ENCODE results near the gene RBM15B. TPM values are rescaled to one million over a fixed set of nuclear protein-coding genes. Genes with fewer than 3 reads are reported as not detected.

Gene RBM15B
- total RNA-seq, 1 donor from 2014 or later, result 68.3 TPM

DNA sequence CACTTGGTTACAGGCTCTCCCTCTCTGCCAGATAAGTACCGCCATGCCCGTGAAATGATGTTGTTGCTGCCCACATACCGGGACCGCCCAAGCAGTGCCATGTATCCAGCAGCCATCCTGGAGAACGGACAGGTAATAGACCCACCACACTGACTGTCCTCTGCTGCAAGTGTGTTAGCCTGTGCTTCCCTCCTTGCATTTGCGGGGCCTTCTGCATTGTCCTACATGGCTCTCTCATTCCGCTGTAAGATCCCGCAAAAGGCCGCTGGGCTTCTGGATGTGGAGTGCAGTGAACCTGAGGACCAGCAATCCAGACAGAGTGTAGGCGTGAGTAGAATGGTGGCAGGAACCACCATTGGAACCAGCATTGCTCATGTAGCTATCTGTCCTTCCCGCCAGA lies 16.6 kb upstream of the RBM15B start:
- DNase-seq (ENCODE audit: low spot score in 2 of 2, unreplicated experiment in 2 of 2), result no peak
- H3K27me3 Mint-ChIP-seq (ENCODE audit: low read depth), result no peaks in the 10 kb centered on the region
- no peaks in the 10 kb centered on the region for H3K4me1 Mint-ChIP-seq
- H3K27ac Mint-ChIP-seq, result no peak overlapping the region
- no peaks in the 10 kb centered on the region for H3K36me3 Mint-ChIP-seq
- H3K9me3 Mint-ChIP-seq, result no peaks in the 10 kb centered on the region
- TF ChIP-seq, protein P1, sequence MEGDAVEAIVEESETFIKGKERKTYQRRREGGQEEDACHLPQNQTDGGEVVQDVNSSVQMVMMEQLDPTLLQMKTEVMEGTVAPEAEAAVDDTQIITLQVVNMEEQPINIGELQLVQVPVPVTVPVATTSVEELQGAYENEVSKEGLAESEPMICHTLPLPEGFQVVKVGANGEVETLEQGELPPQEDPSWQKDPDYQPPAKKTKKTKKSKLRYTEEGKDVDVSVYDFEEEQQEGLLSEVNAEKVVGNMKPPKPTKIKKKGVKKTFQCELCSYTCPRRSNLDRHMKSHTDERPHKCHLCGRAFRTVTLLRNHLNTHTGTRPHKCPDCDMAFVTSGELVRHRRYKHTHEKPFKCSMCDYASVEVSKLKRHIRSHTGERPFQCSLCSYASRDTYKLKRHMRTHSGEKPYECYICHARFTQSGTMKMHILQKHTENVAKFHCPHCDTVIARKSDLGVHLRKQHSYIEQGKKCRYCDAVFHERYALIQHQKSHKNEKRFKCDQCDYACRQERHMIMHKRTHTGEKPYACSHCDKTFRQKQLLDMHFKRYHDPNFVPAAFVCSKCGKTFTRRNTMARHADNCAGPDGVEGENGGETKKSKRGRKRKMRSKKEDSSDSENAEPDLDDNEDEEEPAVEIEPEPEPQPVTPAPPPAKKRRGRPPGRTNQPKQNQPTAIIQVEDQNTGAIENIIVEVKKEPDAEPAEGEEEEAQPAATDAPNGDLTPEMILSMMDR (IDR thresholded peaks at IDR 0.05; ENCODE audit: unreplicated experiment), result no peak
- no peak overlapping the region for H3K4me3 Mint-ChIP-seq

DNA sequence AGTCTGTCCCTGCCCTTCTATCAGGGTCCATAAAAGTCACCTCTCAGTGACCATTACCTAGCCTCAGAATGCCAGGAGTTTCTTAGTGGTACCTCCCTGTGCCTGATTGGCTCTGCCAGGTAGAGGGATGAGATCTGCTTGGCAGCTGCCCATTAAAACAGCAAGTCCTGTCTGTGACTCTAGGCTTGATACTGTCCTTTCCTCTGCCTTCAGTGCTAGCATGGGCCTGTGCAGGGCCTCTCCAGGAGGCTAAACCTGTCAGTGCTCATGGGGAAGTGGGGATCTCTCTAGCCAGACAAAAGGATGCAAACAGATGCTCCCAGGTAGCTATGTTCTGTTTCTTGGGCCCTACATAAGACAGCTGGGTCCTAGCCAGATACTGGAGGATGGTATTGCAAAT lies 15.9 kb upstream of the RBM15B start:
- H3K4me3 Mint-ChIP-seq, result no peak overlapping the region
- no peak overlapping the region for H3K27ac Mint-ChIP-seq
- no peaks in the 10 kb centered on the region for H3K4me1 Mint-ChIP-seq
- H3K36me3 Mint-ChIP-seq, result no peaks in the 10 kb centered on the region
- H3K27me3 Mint-ChIP-seq (ENCODE audit: low read depth), result no peaks in the 10 kb centered on the region
- TF ChIP-seq, protein P1 (IDR thresholded peaks at IDR 0.05; ENCODE audit: unreplicated experiment), result no peak
- no peak for DNase-seq (ENCODE audit: low spot score in 2 of 2, unreplicated experiment in 2 of 2)
- H3K9me3 Mint-ChIP-seq, result no peaks in the 10 kb centered on the region

DNA sequence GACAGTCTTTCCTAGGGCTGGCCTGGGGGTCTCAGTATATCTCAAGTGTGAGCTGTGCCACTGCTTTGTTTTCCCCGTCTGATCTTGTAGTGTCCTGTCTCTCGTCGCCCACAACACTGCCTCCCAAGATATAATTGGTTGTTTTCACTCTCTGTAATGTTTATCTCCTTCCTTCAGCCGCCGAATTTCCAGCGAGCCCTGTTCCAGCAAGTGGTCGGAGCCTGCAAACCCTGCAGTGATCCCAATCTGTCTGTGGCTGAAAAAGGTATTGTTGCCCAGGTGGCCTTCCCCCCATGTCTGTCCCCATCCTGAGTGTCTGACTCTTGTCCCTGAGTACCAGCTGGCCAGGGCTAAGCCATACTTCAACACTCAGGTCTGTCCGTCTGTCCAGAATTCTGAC lies 15.5 kb upstream of the RBM15B start:
- Mint-ChIP-seq H3K27ac (no peak overlapping the region), H3K4me3 (no peak overlapping the region), H3K4me1 (no peaks in the 10 kb centered on the region), H3K36me3 (no peaks in the 10 kb centered on the region), H3K27me3 (ENCODE audit: low read depth) (no peaks in the 10 kb centered on the region), H3K9me3 (no peaks in the 10 kb centered on the region)
- TF ChIP-seq, protein P1 (IDR thresholded peaks at IDR 0.05; ENCODE audit: unreplicated experiment), result no peak
- DNase-seq (ENCODE audit: low spot score in 2 of 2, unreplicated experiment in 2 of 2), result no peak

DNA sequence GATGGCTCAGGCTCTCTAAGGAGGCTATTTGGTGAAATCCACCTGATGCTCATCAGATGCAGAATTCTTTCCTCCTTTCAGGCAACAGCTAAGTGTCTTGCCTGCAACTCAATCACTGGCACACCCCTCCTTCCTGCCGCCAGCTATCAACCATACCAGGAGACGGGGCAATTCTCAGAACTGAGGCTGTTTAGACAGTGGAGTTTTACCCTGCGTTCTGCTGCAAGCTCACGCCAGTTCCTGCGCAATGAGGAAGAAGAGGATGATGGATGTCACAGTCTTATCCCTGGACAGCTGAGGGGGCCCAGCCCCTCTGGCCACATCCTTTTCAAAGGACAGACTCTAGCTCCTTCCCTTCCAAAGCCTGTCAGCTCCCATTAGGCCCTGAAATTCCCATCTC lies 13.0 kb upstream of the RBM15B start:
- Mint-ChIP-seq H3K27ac (no peak overlapping the region), H3K27me3 (ENCODE audit: low read depth) (no peaks in the 10 kb centered on the region), H3K9me3 (no peaks in the 10 kb centered on the region), H3K4me1 (no peaks in the 10 kb centered on the region), H3K4me3 (no peak overlapping the region), H3K36me3 (no peaks in the 10 kb centered on the region)
- DNase-seq (ENCODE audit: low spot score in 2 of 2, unreplicated experiment in 2 of 2), result no peak
- TF ChIP-seq, protein P1 (IDR thresholded peaks at IDR 0.05; ENCODE audit: unreplicated experiment), result no peak

DNA sequence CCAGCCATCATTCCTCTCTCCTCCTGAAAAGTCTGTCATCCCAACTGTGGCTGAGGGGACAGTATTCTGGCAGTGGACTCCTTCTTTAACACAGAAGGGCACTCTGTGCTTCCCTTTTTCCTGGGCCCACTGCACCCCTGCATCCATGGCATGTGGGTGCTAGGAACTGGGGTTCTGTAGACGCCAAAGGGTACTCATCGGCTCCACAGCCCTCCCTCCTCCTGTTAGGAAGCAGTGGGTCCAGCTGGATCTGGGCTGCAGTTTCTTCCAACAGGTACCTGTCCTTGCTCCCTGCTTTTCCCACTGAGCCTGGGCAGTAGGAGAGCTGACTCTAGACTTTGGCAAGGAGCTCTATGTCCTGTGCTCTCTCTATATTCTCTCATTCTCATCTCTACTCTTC lies 12.4 kb upstream of the RBM15B start:
- no peak overlapping the region for H3K27ac Mint-ChIP-seq

More for the DNA sequence above, 12.4 kb upstream of the RBM15B start:
- Mint-ChIP-seq H3K9me3 (no peaks in the 10 kb centered on the region), H3K4me3 (no peak overlapping the region), H3K36me3 (no peaks in the 10 kb centered on the region), H3K4me1 (peaks cover 7% of the 10 kb centered on the region), H3K27me3 (ENCODE audit: low read depth) (no peaks in the 10 kb centered on the region)
- DNase-seq (ENCODE audit: low spot score in 2 of 2, unreplicated experiment in 2 of 2), result no peak
- TF ChIP-seq, protein P1 (IDR thresholded peaks at IDR 0.05; ENCODE audit: unreplicated experiment), result no peak

All from mesothelial cell of epicardium (in vitro differentiated cells).